GM10248 (cell line): ENCODE data around the gene RPS15.

ENCODE experiments used
- CTCF ChIA-PET: fragments of 300-600 bp; sonication (Branson Sonifier 250); formaldehyde crosslinking; extraction: SDS; loops from one replicate; lab custom pipeline; 2021; ENCODE audit warnings: antibody characterized with exemption; lab: Yijun Ruan, JAX
- POLR2A ChIA-PET: fragments of 350-650 bp; sonication (Branson Sonifier 250); formaldehyde crosslinking; extraction: SDS; loops from one replicate; lab custom pipeline; 2020; ENCODE audit warnings: antibody characterized with exemption; lab: Yijun Ruan, JAX
- DNase-seq: peaks from one replicate; pipeline ENCODE4 v3.0.0; 2012; ENCODE audit errors: extremely low spot score
- TF ChIP-seq, protein P1 (sequence below): IDR thresholded peaks from 2 replicates; pipeline ENCODE4 v1.5.1; 2012; ENCODE audit warnings: mild to moderate bottlenecking, low read depth; ENCODE audit errors: extremely low read depth, missing control alignments, control extremely low read depth

The RPS15 gene

DNA sequence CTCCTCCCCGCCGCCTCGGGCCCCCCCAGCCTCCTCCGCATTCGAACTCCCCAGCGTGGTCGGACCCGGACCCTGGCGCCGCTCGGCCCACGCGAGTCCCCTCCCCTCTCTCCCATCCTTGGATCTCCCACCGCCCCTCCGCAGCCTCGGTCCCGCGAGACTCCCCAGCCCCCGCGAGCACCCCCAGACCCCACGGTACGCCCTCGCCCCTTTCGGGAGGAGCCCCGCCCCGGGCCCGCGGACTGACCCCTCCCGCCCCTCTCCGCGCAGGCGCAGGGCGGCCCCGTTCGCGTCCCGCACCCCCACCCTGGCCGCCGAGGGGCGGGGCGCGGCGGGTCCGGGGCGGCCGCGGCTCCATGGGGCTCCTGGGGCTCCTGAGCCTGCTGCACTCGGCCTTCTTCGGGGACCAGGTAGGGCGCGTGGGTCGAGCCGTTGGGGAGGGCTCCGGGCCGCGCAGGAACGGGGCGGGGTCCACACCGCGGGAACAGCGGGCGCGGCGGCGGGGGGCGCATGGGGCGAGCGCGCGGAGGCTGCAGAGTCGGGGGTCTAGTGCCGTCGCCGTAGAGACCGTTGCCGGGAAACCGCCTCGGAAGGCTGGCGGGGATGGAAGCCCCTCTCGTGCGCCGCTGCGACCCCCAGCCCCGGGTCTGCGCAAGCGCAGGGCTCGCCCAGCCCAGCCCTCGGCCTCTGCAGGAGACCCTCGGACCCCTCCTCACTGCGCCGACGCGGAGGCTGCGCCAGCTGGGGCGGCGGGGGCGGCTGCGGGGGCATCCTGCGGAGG is 7.9 kb downstream of the RPS15 start:
- TF ChIP-seq, protein P1, sequence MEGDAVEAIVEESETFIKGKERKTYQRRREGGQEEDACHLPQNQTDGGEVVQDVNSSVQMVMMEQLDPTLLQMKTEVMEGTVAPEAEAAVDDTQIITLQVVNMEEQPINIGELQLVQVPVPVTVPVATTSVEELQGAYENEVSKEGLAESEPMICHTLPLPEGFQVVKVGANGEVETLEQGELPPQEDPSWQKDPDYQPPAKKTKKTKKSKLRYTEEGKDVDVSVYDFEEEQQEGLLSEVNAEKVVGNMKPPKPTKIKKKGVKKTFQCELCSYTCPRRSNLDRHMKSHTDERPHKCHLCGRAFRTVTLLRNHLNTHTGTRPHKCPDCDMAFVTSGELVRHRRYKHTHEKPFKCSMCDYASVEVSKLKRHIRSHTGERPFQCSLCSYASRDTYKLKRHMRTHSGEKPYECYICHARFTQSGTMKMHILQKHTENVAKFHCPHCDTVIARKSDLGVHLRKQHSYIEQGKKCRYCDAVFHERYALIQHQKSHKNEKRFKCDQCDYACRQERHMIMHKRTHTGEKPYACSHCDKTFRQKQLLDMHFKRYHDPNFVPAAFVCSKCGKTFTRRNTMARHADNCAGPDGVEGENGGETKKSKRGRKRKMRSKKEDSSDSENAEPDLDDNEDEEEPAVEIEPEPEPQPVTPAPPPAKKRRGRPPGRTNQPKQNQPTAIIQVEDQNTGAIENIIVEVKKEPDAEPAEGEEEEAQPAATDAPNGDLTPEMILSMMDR: no peak
- DNase-seq: no peak
- POLR2A ChIA-PET: no interaction called here
- CTCF ChIA-PET: interaction anchor here (0.8 to 5.0 kb wide), 9 partner anchors 8 to 227 kb away, joined by 3 to 25 read pairs (median 6); no protein-coding TSS in a partner anchor

DNA sequence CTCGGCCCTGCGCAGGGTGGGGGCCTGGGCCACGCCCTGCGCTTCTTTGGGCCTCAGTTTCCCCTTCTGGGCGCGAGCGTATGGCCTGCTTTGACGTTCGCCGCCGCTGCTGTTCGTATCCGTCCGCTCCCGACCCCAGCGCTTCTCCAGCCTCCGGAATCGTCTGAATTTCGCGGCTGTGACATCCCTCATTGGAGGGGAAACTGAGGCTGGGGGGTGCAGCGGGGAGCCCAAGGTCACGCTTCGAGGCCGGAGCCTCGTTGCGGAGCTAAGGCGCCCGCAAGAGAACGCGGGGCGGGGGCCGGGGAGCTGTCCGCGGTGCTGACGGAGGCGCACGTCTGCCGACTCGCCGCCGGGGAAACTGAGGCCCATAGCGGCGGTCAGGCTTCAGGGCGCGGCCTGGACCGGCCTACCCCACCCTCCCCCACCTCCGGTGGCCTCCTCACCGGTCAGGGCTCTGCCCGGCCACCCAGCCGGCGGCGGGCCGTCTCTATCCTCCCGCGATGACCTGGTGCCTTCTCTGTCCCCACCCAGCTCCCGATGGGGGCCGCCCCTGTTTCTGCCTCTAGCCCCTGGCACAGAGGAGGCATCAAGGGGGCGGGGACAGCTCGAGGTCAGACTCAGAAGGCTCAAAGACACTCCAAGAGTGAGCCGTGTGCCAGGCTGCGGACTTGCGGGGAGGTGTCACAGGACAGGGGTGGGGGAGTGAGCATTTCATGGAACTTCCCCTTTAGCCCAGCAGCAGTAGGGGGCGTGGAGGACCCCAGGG is 8.7 kb downstream of the RPS15 start:
- TF ChIP-seq, protein P1: no peak
- CTCF ChIA-PET: no interaction called here
- POLR2A ChIA-PET: interaction anchor here (0.5 kb wide), 1 partner anchor 14 kb away, joined by 3 read pairs; no protein-coding TSS in a partner anchor
- DNase-seq: no peak

DNA sequence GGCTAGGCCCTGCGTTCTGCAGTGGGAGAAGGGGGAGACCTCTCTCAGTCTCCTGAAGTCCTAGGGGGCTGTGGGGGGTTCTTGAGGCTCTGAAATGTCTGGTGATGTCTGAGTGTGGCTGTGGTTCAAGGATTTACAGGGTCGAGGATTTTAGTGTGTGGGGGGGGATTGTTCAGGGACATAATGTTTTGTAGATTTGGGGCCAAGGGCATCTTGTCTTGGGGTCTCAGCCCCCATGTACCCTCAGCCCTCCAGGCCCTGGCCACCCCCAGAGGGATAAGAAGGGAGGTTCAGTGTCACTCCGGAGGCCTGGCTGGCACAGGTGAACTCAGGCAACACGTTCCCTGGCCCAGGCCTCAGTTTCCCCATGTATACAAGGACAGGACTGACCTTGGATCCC is 9.3 kb downstream of the RPS15 start:
- ChIA-PET POLR2A (no interaction called here), CTCF (no interaction called here)
- TF ChIP-seq, protein P1: no peak
- DNase-seq: no peak

DNA sequence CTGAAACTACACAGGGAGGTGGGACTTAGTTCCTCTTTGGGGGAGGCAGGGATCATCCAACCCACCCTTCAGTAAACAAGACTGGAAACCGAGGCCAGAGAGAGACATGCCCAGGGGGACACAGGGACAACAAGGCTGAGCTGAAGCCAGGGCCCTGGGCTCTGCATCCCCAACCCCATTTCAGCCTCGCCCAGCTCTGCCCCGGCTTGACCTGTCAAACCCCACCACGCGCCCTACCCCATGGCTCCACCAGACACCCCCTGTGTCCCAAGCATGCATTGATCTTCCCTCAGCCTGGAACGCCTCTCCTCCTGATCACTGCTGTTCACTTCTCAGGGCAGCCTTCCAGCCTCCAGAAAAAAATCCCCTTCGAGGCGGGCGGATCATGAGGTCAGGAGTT is 9.7 kb downstream of the RPS15 start:
- TF ChIP-seq, protein P1: no peak
- ChIA-PET CTCF (no interaction called here), POLR2A (no interaction called here)
- DNase-seq: no peak

DNA sequence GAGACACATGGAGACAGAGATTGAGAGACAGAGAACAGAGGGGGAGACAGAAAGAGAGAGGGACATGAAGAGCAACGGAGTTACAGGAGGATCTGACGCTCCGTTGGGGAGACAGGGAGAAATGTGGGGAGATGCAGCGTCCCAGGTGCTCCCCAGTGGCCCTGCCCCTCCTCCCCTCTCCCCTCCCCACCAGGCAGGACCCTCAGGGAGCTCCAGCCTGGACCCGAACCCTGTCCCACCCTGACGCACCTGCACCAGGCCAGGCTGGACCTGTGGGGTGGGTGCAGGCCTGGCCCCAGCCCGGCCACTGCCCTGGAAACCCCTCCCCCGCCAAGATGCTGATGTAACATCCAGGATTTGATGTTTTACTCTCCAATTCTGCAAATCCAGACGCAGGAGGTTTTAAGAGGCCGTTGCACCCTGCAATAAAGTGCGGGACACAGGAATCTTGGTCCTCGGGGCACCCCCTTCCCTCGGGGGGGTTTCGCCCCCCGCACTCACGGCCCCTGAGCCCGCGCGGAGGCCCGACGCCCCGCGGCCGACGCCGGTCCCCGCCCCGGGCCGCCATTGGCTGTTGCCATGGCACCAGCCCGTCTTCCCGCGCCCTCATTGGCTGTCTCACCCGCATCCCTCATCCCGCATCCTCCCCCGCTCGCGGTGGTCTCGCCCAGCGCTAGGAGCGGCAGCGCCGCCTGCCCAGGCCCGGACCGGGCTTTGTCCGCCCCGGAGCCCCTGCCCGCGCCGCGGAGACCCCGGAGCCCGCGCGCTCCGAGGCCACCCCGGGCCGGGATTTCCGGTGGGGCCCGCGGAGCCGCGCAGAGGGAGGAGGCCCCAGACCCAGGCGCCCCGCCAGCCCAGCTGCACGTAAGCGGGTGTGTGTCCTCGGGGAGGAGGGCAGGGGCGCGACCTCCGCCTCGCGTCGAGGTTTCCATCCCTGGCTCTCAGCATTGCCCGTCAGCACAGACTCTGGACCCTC is 11.6 kb downstream of the RPS15 start, which contains the start of gene APC2:
TSS of gene APC2 (plus strand) at position 655 of the 976 bp plus-strand sequence. CDS start 2,881 bp downstream, outside the sequence.
- ChIA-PET CTCF (interaction anchor here (1.3 kb wide), 1 partner anchor 96 kb away, joined by 3 read pairs; no protein-coding TSS in a partner anchor), POLR2A (interaction anchor here (0.6 kb wide), 1 partner anchor 8 kb away, joined by 6 read pairs; no protein-coding TSS in a partner anchor)

More for the DNA sequence above, 11.6 kb downstream of the RPS15 start, which contains the start of gene APC2:
- TF ChIP-seq, protein P1: no peak
- no peak for DNase-seq
